Mononuclear cell (primary cell): ENCODE data around the gene ASB4. TPM values are rescaled to one million over a fixed set of nuclear protein-coding genes. Genes with fewer than 3 reads are reported as not detected.
"Not testable (repeated sequence)": the region's sequence is repeated elsewhere in the genome, so short reads cannot be mapped to it uniquely, and the experiment has no call there.

Source experiments
- H3K27me3 ChIP-seq: 2 replicates; pipeline ENCODE4 v1.6.0; 2011; ENCODE audit warnings: low read length, control low read depth; ENCODE audit not compliant: insufficient read depth
- H3K4me1 ChIP-seq: 2 replicates; pipeline ENCODE4 v1.5.1; 2011; ENCODE audit warnings: mild to moderate bottlenecking, low read length, control low read depth; ENCODE audit not compliant: insufficient read depth
- H3K4me3 ChIP-seq: 2 replicates; pipeline ENCODE4 v1.5.1; 2011; ENCODE audit warnings: mild to moderate bottlenecking, low read length, moderate library complexity
- H3K9me3 ChIP-seq: 2 replicates; pipeline ENCODE4 v1.5.1; 2011; ENCODE audit warnings: low read depth, mild to moderate bottlenecking, control low read depth, low read length
- total RNA-seq: library from RNA; depleted of rRNA; stranded (reverse); fragments of >200 nt; gene quantifications from one replicate; pipeline ENCODE4 v1.2.3, GENCODE V29; 2012

The ASB4 gene
- total RNA-seq, 1 donor = 0.10 TPM

DNA sequence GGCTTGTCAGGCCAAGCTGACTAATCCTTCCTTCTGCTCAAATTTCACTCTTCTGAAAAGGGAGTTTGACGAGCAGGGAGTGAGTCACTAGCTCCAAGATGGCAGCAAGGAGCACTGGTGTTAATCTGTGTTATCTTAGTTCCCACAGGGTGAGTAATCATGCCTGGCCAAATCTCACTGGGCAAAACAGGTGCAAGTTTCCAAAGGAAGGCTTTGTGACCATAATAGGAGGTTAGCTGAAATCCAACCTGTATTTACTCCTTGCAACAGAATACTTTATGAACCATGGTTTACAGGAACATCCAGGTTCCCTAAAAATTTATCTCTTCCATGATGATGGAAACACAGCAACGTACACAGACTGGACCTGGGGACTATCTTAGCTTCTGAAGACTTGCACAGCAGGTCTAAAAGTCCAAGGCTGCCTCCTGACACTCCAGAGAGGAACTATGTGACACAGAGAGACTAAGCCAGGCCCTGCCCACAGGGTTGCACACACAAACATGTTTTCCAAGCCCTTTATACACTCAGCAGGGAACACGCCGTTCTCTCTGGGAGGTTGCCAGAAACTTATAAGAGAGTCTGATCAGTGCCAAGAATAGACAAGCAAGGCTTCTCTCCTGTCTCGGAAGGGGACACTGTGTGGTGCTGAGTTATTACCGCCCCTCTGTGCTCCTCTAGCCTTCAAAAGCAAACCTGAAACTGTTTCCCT lies 64.2 kb downstream of the ASB4 start:
- H3K27me3 ChIP-seq = no peaks in the 10 kb centered on the region
- H3K4me1 ChIP-seq = peaks cover 7% of the 10 kb centered on the region
- no peak overlapping the region for H3K4me3 ChIP-seq
- no peaks in the 10 kb centered on the region for H3K9me3 ChIP-seq

DNA sequence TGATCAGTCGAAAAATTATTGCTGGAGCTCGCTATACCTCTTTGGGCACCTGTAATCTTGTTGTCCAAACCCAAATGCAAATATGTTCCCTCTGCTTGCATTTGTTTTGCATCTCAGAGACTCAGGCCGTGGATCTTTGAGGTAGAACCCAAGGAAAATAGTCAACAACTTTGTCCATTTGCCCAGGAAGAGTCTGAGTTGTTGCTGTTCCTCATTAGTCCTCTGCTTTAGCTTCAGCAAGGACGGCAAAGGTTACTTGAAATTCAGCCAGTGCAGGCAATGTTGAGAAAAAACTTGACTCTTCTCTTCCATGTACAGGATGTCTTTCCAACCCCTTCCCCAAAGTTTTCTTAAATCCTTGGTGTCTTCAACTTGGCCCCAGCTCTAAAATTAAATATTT lies 64.8 kb downstream of the ASB4 start:
- H3K9me3 ChIP-seq = no peaks in the 10 kb centered on the region
- H3K4me3 ChIP-seq = no peak overlapping the region
- no peaks in the 10 kb centered on the region for H3K27me3 ChIP-seq
- H3K4me1 ChIP-seq = peaks cover 7% of the 10 kb centered on the region

DNA sequence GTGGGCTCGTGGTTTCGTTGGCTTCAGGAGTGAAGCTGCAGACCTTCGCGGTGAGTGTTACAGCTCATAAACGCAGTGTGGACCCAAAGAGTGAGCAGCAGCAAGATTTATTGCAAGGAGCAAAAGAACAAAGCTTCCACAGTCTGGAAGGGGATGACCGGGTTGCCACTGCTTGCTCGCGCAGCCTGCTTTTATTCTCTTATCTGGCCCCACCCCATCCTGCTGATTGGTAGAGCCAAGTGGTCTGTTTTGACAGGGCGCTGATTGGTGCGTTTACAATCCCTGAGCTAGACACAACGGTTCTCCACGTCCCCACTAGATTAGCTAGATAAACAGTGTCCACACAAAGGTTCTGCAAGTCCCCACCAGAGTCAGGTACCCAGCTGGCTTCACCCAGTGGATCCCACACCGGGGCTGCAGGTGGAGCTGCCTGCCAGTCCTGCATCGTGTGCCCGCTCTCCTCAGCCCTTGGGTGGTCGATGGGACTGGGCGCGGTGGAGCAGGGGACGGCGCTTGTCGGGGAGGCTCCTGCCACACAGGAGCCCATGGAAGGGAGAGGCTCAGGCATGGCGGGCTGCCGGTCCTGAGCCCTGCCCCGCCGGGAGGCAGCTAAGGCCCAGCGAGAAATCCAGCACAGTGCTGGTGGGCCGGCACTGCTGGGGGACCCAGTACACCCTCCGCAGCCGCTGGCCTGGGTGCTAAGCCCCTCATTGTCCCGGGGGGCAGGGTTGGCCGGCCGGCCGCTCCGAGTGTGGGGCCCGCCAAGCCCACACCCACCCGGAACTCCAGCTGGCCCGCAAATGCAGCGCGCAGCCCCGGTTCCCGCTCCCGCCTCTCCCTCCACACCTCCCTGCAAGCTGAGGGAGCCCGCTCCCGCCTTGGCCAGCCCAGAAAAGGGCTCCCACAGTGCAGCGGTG lies 66.5 kb downstream of the ASB4 start:
- H3K4me1 ChIP-seq, H3K9me3 ChIP-seq: not testable (repeated sequence)

DNA sequence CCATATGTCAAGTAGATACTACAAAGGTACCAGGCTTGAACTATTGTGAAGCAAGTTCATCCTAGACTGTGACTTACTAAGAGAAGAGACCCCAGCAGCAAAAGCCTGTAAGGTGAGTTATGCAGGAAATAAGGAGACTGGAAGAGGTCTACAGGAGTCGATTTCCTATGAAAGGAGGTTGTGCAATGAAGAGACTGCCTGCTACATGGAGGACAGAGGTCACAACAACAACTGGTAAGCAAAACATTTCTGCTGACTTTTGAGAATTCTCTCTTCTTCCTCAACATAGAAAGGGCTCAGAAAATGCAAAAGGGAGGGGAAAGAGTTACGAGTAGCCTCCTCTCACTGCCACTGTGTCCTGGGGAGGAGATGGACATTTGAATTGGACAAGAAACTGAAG lies 68.2 kb downstream of the ASB4 start:
- H3K9me3 ChIP-seq = no peaks in the 10 kb centered on the region
- H3K4me1 ChIP-seq = peaks cover 7% of the 10 kb centered on the region
- no peaks in the 10 kb centered on the region for H3K27me3 ChIP-seq
- no peak overlapping the region for H3K4me3 ChIP-seq

More for the DNA sequence above, 66.5 kb downstream of the ASB4 start:
- not testable (repeated sequence) for H3K4me3 ChIP-seq, H3K27me3 ChIP-seq

DNA sequence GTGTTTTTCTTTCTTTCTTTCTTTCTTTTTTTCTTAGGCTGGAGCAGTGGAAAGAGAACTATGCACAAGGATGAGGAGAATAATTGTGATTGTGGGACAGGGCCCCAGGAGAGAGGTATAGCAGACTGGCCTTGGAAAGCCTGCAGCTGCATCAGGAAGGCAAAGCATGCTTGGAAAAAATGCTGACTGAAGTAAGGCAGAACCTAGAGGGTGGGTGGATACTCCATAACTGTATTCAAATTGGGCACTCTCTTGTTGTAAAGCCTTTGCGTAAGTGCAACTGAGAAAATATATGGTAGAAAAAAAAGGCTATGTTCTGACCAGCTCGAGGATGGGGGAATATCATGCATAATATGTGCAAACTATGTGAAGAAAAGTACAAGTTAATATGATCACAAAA lies 71.0 kb downstream of the ASB4 start:
- no peak overlapping the region for H3K4me3 ChIP-seq
- no peaks in the 10 kb centered on the region for H3K4me1 ChIP-seq
- no peaks in the 10 kb centered on the region for H3K9me3 ChIP-seq
- H3K27me3 ChIP-seq = no peaks in the 10 kb centered on the region

DNA sequence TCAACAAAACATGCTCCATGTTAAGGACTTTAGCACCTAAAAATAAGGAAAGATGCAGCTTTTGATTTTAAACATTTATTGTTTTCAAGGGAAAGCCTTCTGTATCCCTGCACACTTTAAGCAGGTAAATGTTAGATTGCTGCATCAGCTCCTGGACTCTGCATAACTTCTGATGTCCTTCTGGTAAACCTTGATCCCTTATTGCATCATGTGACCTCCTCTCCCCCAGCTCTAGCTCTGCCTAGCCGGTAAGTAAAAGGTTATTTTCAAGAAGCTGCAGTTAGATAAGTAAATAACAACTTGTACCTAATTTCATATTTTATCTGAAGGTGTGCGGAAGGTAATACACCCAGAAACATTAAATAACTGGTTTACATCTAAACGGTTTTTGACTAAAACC lies 73.1 kb downstream of the ASB4 start:
- Histone ChIP-seq H3K4me3 (no peak overlapping the region), H3K27me3 (no peaks in the 10 kb centered on the region), H3K9me3 (no peaks in the 10 kb centered on the region), H3K4me1 (no peaks in the 10 kb centered on the region)

DNA sequence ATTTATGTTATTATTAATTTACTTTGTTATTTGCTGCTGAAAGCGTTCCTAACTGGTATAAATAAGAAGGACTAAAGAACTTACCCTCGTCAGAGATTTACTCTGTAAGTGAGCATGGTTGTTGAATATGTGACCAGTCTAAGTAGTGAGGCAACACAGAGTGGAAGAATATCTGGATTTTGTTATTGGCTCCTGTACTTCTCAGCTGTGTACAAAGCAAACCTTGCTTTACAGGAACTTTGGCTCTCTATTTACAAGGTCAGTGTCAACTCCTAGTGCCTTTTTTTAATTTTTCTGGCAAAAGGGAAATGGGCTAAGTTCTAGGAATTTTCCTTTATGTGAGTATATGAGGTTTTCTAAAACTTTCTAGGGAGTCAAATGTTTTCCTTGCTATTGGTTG lies 74.9 kb downstream of the ASB4 start:
- no peaks in the 10 kb centered on the region for H3K4me1 ChIP-seq
- no peaks in the 10 kb centered on the region for H3K27me3 ChIP-seq
- H3K4me3 ChIP-seq = no peak overlapping the region
- no peaks in the 10 kb centered on the region for H3K9me3 ChIP-seq

DNA sequence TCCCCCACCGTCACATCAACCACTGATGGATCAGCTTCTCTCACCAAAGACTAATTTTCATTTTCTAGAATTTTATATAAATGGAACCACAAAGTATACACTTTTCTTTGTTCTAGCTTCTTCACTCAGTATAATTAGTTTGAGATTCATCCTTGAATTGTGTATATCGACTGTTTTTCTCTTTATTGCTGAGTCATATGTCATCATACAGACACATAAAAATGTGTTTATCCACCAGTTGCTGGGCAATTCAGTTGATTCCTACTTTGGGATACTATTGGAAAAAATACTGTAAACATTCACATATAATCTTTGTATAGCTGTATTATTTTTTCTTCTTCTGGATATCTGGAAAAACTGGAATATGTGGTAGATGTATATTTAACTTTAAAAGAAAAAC lies 84.0 kb downstream of the ASB4 start:
- Histone ChIP-seq H3K27me3 (no peaks in the 10 kb centered on the region), H3K4me1 (no peaks in the 10 kb centered on the region), H3K4me3 (no peak overlapping the region), H3K9me3 (no peaks in the 10 kb centered on the region)

DNA sequence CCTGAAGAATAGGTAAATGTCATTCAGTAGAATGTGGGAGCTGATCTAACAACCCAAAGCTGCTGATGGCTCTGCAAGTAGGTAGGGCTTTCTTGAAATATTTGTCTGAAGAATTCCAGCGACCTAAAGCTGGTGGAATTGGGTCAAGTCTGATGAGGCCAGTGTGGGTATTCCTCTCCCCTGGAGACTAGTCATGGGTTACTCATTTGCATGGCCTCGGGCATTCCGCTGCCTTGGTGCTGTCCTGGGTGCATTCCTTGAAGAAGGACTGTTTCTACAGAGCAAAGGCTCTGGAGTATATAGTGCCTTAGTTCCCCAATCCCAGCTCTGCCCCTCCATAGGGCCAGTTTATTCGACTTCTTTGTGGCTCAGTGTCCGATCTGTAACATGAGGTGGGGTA lies 91.4 kb downstream of the ASB4 start:
- no peaks in the 10 kb centered on the region for H3K4me1 ChIP-seq
- H3K4me3 ChIP-seq = no peak overlapping the region
- no peaks in the 10 kb centered on the region for H3K27me3 ChIP-seq
- no peaks in the 10 kb centered on the region for H3K9me3 ChIP-seq

DNA sequence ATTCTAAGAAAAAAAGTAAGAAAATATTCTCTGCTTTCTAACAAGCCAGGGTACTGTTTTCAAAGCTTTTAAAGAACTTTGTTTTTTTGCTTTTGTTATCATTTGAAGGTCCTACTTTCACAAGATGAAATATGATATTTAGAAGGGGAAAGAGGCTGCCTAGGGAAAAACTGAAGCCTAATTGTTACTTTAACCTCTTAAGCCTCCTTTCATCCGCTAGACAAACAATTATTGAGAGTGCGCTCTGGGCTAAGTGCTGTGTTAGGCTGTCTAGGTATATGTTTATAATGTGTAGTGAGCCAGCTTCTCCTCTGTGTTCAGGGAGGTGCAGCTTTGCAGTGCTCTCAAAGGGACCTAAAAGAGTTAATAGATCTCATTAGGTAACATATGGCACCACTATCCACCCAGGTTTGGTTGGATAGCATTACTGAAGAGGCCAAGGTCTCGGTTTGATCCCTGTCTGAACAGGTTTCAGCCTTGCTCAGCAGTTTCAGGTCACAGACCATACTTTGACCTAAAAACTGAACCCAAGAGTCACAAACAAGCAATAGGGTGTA lies 92.6 kb downstream of the ASB4 start:
- no peaks in the 10 kb centered on the region for H3K27me3 ChIP-seq

DNA sequence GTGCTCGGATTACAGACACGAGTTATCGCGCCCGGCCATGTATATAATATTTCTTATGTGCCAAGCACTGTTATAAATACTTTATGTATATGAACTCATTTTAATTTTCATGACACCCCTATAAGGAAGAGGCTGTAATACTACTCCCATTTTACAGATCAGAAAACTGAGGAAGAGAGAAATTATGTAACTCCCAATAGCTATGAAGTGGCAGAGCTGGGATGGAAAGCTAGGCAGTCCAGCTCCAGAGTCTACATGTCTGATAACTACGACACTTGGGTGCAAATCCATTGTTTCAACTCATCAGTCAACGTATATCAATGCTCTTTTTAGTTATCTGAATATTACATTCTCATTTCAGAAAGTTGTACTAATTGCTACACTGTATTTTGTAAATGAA lies 93.6 kb downstream of the ASB4 start:
- no peaks in the 10 kb centered on the region for H3K4me1 ChIP-seq
- no peak overlapping the region for H3K4me3 ChIP-seq
- H3K9me3 ChIP-seq = no peaks in the 10 kb centered on the region
- no peaks in the 10 kb centered on the region for H3K27me3 ChIP-seq

More for the DNA sequence above, 92.6 kb downstream of the ASB4 start:
- Histone ChIP-seq H3K4me1 (no peaks in the 10 kb centered on the region), H3K4me3 (no peak overlapping the region), H3K9me3 (no peaks in the 10 kb centered on the region)

DNA sequence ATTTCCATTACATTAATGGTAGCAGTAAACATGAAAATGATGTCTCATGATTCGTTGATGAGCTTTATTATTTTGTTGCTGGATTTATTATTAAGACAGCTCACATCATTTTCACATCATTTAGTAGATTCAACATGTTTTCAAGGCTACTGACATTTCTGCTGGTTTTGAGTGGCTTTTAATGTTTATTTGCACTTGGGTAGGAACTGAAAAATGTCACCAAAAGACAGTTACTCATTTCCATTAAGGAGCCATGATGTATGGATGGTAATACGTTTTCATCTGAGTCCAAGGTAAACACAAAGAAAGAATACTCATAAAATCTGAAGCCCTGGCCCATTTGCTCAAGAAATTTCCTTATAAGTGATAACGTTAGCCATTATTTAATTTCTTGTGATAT lies 95.7 kb downstream of the ASB4 start:
- H3K27me3 ChIP-seq = no peaks in the 10 kb centered on the region
- no peaks in the 10 kb centered on the region for H3K9me3 ChIP-seq
- no peak overlapping the region for H3K4me3 ChIP-seq
- no peaks in the 10 kb centered on the region for H3K4me1 ChIP-seq

DNA sequence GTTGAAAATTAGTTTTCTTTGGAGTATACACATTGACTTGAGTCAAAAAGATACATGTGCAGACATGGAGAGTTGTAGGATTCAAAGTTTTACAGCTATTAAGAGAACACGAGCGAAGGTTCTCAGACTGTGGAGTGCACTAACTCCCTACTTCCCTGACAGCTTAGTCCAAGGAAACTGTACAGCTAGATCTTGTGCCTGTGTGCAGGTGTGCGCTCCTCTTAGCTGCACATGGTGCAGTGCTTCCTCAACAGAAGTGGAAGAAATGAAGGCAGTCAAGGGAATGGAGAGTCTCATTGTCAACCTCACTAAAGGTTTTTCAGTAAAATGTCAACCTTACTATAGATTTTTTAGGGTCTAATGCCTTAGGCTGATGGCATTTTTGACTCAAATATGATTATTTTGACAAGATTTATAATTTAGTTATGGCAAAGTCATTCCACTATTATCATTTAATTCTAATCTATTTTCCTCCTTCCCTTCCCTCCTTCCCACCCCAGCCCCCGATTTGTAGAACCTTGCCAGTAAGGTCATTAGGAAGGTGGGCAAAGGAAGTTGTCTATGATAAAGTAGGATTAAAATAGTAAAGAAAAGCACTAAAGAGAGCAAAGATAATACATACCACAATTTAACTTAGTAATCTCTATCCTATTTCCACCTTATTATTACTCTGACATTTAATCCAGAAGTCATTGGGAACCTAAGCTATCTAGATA lies 97.0 kb downstream of the ASB4 start:
- H3K9me3 ChIP-seq = no peaks in the 10 kb centered on the region
- no peaks in the 10 kb centered on the region for H3K27me3 ChIP-seq
- no peak overlapping the region for H3K4me3 ChIP-seq
- H3K4me1 ChIP-seq = no peaks in the 10 kb centered on the region

DNA sequence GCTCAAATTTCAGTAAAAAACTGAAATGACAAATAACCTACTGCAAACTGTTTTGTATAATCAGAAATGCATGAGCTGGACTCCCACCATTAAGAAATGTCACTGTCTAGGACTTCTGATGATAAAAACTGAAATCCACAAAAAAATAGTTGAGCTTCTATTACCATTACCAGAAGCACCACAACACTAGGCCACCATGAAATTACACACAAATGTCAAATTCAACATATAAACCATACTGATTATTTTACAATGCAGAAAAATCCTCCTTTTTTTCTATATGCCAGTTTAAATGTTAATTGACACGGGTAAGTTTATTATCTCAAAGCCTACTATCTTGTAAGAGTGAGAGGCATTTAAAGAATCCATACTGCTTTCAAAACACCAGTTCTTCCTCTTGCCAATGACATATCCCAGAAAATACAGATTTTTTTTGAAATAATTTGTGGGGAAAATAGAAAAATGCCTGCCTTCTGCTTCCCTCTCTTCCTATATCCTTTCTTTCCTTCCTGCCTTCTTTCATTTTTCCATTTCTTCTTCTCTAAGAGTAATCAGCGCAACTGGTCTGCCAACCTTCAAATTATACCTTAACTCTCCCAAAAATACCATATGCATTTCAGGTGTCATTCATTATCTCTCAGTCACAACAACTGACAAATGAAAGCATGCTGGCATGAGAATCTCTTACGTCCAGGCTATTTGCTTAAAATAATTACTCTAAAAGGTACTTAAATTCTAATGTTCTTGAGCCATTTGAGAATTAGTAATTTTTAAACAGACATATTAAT lies 98.3 kb downstream of the ASB4 start:
- no peaks in the 10 kb centered on the region for H3K27me3 ChIP-seq
- H3K9me3 ChIP-seq = no peaks in the 10 kb centered on the region
- H3K4me3 ChIP-seq = no peak overlapping the region
- peaks cover 6% of the 10 kb centered on the region for H3K4me1 ChIP-seq
